ENCODE data around the gene PRXL2A. TPM values are rescaled to one million over a fixed set of nuclear protein-coding genes. Genes with fewer than 3 reads are reported as not detected.

PRXL2A gene
- total RNA-seq, 2 experiments from 2014 or later, result 3.9 to 4.6 TPM

GRCh38 chr10:80461208-80462183 lies 53.1 kb downstream of the PRXL2A start:
- H3K4me1 ChIP-seq (ENCODE audit: insufficient read depth, low read length), result peaks cover 100% of the 10 kb centered on the region
- H3K27me3 Mint-ChIP-seq, result no peaks in the 10 kb centered on the region
- intact Hi-C loops (cut with DNase I, micrococcal nuclease), result loop anchor here in 1 of 2 experiments (10.0 kb wide), 1 partner anchor 257 kb away; the partner anchor contains the start of gene ANXA11
- peak in 2 of 14 experiments; percentile 30 to 49 for DNase-seq
- ATAC-seq (ENCODE audit: poor library complexity), result no peak
- H3K9me3 ChIP-seq (ENCODE audit: control insufficient read depth in 1 of 2, insufficient read depth in 1 of 2, low read length in 2 of 2), result no peaks in the 10 kb centered on the region
- peak overlapping the region; percentile 95 for H3K4me3 Mint-ChIP-seq
- H3K27me3 ChIP-seq (ENCODE audit: control insufficient read depth in 1 of 2, insufficient read depth in 2 of 2, low read length in 2 of 2), result no peaks in the 10 kb centered on the region
- H3K4me3 ChIP-seq (ENCODE audit: low read length), result peak overlapping the region; percentile 97
- H3K27ac ChIP-seq (ENCODE audit: low read depth in 1 of 2, low read length in 2 of 2), result peak overlapping the region; percentile 69 to 91
- no peak for TF ChIP-seq CTCF (IDR thresholded peaks at IDR 0.05)
- H3K27ac Mint-ChIP-seq, result peak overlapping the region; percentile 92
- peaks cover 95% of the 10 kb centered on the region for H3K4me1 Mint-ChIP-seq (ENCODE audit: low read depth)
- POLR2A ChIA-PET, result interaction anchor here (0.8 to 22.9 kb wide), 8 partner anchors 6 to 274 kb away, joined by 3 to 420 read pairs (median 95); partner anchors contain the start of gene TSPAN14
- CTCF ChIA-PET, result interaction anchor here (1.5 to 19.9 kb wide), 4 partner anchors 10 to 83 kb away, joined by 4 to 250 read pairs (median 5); no protein-coding TSS in a partner anchor
- H3K9me3 Mint-ChIP-seq, result no peaks in the 10 kb centered on the region
- H3K36me3 Mint-ChIP-seq (ENCODE audit: low read depth), result peaks cover 58% of the 10 kb centered on the region
- peaks cover 11% of the 10 kb centered on the region for H3K36me3 ChIP-seq (ENCODE audit: insufficient read depth, low read length)

DNA sequence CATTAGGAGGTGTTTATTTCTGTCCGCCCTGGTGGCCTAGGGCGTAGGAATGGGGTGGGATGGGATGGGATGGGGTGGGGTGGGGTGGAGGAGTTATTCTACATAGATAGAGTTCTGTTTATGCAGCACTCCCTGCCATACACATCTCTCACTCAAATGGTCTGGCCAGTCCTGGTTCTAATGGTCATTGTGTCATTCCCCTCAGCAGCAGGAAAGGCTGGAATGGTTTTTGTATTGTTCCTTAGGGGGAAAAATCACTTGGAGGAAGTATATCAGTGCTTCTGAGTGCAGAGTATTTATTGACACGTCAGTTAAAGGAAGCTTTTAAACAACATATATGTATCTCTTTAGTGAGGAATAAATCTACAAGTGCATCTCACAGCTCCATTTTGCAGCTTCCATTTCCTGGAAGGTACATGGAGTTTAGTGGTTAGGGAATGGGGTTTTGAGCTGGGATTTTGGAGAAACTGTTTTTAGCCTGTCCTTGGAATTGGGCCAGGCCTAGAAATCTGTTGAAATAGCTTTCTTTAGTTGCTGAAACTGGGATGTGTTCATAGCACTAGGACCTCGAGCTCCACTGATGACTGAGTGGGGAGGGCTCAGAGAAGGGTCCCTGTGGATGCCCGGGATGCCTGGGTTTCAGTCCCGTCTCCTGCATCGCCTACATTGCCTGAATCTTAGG lies 54.1 kb downstream of the PRXL2A start:
- peak overlapping the region; percentile 67 for H3K4me3 Mint-ChIP-seq
- ChIA-PET CTCF (interaction anchor here (0.9 to 19.9 kb wide), 5 partner anchors 9 to 84 kb away, joined by 3 to 250 read pairs (median 4); no protein-coding TSS in a partner anchor), POLR2A (interaction anchor here (0.7 to 22.9 kb wide), 9 partner anchors 7 to 74 kb away, joined by 3 to 420 read pairs (median 5); partner anchors contain the start of gene TSPAN14)
- H3K27ac Mint-ChIP-seq, result peak overlapping the region; percentile 92
- H3K36me3 Mint-ChIP-seq (ENCODE audit: low read depth), result peaks cover 57% of the 10 kb centered on the region
- no peaks in the 10 kb centered on the region for H3K9me3 Mint-ChIP-seq
- DNase-seq, result no peak
- Histone ChIP-seq H3K9me3 (ENCODE audit: control insufficient read depth in 1 of 2, insufficient read depth in 1 of 2, low read length in 2 of 2) (no peaks in the 10 kb centered on the region), H3K27ac (ENCODE audit: low read depth in 1 of 2, low read length in 2 of 2) (peak overlapping the region; percentile 69 to 91), H3K36me3 (ENCODE audit: insufficient read depth, low read length) (peaks cover 11% of the 10 kb centered on the region), H3K27me3 (ENCODE audit: control insufficient read depth in 1 of 2, insufficient read depth in 2 of 2, low read length in 2 of 2) (no peaks in the 10 kb centered on the region), H3K4me3 (ENCODE audit: low read length) (peak overlapping the region; percentile 97), H3K4me1 (ENCODE audit: insufficient read depth, low read length) (peaks cover 100% of the 10 kb centered on the region)
- peaks cover 97% of the 10 kb centered on the region for H3K4me1 Mint-ChIP-seq (ENCODE audit: low read depth)
- ATAC-seq (ENCODE audit: poor library complexity), result no peak
- H3K27me3 Mint-ChIP-seq, result no peaks in the 10 kb centered on the region
- intact Hi-C loops (cut with DNase I, micrococcal nuclease), result loop anchor here in 1 of 2 experiments (10.0 kb wide), 1 partner anchor 258 kb away; the partner anchor contains the start of gene ANXA11
- no peak for TF ChIP-seq CTCF (IDR thresholded peaks at IDR 0.05)

All from CD4-positive, alpha-beta T cell (primary cell).